Eye (tissue), 1 donor: ENCODE measurements around the gene MRPL36.
A peak's percentile ranks its signal among the peaks of the same experiment; 100 is the strongest.

Source experiments
- DNase-seq: peaks from one replicate; pipeline ENCODE4 v3.0.0-alpha.2; 2015

MRPL36 gene

GRCh38 chr5:1779782-1780613 is 19.6 kb downstream of the MRPL36 start:
- DNase-seq = no peak

DNA sequence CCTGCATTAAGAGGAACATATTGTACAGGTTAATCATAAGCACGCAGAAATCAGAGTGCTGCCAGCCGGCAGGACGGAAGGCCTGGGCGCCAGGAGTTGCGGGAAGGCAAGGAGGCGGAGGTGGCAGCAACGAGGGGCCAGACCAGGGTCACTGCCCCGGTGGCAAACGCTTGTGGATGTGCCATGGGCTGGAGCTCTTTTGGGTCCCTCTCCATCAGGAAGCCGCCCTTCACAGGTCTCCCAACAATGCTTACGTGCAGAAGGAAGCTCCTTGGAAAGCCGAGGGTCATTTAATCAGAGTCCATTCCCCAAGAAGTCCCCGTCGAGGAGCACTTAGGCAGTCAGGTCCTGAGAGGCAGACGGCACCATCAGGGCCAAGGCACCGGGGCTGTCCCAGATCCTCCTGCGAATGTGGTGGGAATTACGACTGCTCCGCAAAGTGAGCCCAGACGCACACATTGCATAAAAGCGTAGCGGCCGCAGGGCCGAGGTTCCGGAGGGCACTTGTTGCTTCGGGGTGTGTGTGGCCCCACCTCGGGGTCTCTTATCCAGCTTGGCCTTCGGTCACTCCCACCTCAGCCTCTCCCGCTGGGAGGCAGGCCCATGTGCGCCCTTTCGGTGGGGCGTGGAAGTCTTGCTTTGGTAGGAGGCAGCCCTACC is 20.5 kb downstream of the MRPL36 start:
- no peak for DNase-seq

DNA sequence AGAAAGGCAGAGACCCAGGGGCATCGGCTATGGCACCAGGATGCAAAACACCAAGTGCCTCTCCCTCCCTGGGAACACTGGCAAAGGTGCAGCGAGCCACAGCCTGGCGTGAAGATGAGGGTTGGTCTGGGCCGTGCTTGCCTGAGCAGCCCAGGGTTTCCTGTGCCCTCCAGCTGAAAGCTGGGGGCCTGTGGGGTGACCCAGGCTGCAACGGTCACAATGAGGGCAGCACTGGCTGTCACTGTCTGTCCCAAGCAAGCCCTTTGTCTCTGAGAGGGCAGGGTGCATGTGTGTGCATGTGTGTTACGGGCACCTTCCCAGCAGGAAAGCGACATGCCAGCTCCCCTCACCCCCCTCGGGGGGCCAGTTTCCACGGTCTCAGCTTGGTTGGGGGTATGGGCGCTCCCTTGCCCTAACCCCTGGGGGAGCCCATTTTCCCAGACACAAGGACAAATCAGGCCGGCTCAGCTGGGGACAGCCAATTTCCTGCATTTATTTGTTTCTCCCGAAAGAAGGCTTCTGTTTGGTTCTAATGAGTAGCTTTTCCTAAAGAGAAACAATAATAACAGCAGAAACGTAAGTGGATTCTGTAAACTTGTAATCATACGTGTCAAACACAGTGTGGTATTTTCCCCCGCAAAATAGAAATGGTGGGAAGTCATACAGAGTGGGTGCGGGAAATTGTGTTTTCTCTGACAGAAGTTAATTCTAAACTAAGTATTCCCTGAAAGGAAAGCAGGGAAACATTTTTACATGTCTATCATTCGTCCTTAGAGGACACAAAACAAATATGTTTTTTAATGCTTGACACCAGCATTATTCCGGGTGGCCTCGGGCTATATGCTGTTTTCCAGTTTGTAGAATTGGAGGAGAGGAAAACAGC is 21.3 kb downstream of the MRPL36 start:
- no peak for DNase-seq

DNA sequence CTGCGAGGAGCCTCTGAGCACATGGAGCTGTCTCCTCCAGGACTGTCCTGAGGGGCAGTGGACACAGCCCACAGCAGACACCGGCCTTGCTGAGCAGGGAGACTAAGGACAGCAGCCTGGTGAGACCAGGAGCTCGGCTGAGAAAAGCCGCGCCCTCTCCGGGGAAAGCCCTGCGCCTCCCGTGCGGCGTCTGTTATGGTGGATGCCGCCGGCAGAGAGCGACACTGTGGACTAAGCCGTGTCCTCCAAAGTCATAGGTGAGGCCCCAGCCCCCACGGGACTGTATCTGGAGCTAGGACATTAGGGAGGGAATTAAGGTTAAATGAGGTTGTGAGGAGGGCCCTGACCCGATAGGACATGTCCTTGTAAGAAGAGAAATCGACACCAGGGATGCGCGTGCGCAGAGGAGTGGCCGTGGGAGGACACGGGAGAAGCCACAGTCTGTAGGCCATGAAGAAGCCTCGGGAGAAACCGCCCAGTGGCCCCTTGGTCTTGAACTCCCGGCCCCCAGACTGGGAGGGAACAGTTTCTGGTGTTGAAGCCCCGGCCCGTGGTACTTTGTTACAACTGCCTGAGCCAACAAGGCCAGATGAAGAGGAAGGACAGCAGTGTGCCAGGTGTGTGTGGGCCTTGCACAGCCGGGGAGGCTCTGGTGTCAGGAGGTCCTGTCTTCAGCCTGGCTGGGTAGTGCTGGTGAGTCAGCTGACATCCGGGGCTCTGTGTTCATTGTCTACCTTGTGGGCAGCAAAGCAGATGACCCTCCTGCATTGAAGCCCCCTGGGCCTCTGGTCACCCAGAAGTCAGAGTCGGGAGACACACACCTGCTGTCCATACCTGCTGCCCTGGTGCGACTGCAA is 22.1 kb downstream of the MRPL36 start:
- DNase-seq = no peak

DNA sequence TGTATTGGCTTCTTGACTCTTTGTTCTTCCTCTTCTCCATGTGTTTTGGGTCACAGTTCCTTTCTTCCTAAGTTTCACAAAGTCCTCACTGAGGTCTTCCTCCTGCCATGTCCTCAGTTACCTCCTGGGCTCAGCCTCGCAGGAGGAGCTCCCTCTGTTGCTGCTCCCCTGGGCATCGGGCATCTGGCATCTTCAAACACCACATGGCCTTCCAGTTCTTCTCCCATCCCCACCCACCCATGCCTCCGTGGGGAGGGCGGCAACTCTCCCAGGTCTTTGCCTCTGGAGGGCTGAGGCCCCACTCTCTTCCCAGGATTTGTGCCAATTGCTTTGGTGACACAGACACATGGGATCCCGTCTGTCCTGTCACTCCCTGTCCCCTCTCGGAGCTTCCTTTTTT is 22.8 kb downstream of the MRPL36 start:
- DNase-seq = no peak

GRCh38 chr5:1772634-1773033 is 27.0 kb downstream of the MRPL36 start:
- DNase-seq = peak; percentile 51

DNA sequence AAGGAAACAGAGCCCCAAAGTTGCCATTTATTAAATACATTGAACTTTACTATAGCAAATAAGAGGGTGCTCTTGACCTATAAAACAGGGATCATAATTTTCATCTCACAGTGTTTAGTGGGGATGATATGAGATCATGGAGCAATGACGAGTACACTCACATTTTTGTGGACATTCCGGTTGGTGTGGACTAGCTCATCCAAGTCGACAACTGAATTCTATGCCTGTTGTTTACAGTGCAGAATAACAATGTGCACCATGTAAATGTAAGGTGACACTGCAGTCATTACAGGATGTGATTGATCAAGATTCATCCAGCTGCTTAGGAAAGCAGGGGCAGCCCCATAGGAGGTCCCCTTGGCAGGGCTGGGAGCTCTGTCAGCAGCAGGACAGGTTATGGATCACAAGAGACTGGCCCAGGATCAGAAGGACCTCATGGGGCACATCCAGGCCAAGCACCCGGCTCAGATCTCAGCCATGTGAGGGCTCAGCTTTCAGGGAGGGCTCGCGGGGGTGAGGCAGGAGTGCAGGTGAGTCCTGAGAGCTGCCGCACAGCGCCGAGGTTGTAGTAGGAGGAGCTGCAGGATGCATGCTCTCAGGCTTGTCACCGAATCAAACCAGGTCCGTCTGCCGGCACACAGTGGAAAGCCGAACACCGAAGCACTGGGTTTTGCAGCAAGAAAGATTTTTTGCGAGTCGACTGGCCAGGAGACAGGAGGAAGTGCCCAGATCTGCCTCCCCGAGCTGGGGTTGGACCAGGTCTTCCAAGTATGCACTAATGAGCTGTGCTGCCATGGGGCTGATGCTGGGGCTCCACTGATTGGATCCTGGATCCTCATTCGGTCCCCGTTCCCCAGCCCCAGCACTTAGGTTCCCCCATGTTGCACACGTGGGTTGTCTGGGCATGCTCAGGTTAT is 28.2 kb downstream of the MRPL36 start:
- no peak for DNase-seq

- no peak for DNase-seq
Measured at GRCh38 chr5:1770443-1770802, 29.2 kb downstream of the MRPL36 start.

GRCh38 chr5:1769752-1770442 is 29.7 kb downstream of the MRPL36 start:
- no peak for DNase-seq

- DNase-seq = no peak
Measured at GRCh38 chr5:1769017-1769640, 30.5 kb downstream of the MRPL36 start.

- no peak for DNase-seq
Measured at GRCh38 chr5:1768283-1769000, 31.2 kb downstream of the MRPL36 start.

GRCh38 chr5:1767524-1768282 is 31.9 kb downstream of the MRPL36 start:
- DNase-seq = peak; percentile 37

GRCh38 chr5:1765880-1766235 is 33.8 kb downstream of the MRPL36 start:
- DNase-seq = no peak

GRCh38 chr5:1765141-1765879 is 34.3 kb downstream of the MRPL36 start:
- DNase-seq = no peak

GRCh38 chr5:1764606-1764960 is 35.1 kb downstream of the MRPL36 start:
- DNase-seq = no peak

- no peak for DNase-seq
Measured at GRCh38 chr5:1763960-1764605, 35.6 kb downstream of the MRPL36 start.

GRCh38 chr5:1763548-1763911 is 36.1 kb downstream of the MRPL36 start:
- DNase-seq = peak; percentile 78
